Heart right ventricle (tissue), 16 donors: Measurements from ENCODE around the gene IFI30. TPM values are rescaled to one million over a fixed set of nuclear protein-coding genes. Genes with fewer than 3 reads are reported as not detected.

Experiments used
- ATAC-seq, 8 donors: fragments of 200-7000 bp; cut with Tn5 transposase; one replicate each; pipeline ENCODE4 v1.9.1; 2020; ENCODE audit warnings: mild to moderate bottlenecking in 8 of 8, moderate library complexity in 8 of 8, moderate number of reproducible peaks in 1 of 8
- DNase-seq, 2 donors: peaks; one replicate each; pipeline ENCODE4 v3.0.0-alpha.2; 2020
- H3K27ac ChIP-seq, 10 donors: fragments of 200-600 bp; sonication (generic) in 2 of 10; one replicate each; pipeline versions ENCODE4 v1.5.0 to v1.8.0; 2020 to 2022; ENCODE audit warnings: mild to moderate bottlenecking in 3 of 10
- H3K27me3 ChIP-seq, 7 donors: fragments of 200-600 bp; one replicate each; pipeline ENCODE4 v1.8.0; 2021 to 2022; ENCODE audit warnings: mild to moderate bottlenecking in 2 of 7
- H3K36me3 ChIP-seq, 9 donors: fragments of 200-600 bp; sonication (generic) in 1 of 9; one replicate each; pipeline versions ENCODE4 v1.5.0 to v1.8.0; 2020 to 2022; ENCODE audit warnings: mild to moderate bottlenecking in 2 of 9
- H3K4me1 ChIP-seq, 9 donors: fragments of 200-600 bp; sonication (generic) in 1 of 9; one replicate each; pipeline versions ENCODE4 v1.5.0 to v1.8.0; 2020 to 2022; ENCODE audit warnings: mild to moderate bottlenecking in 4 of 9
- H3K4me3 ChIP-seq, 10 donors: fragments of 200-600 bp; sonication (generic) in 2 of 10; one replicate each; pipeline versions ENCODE4 v1.5.0 to v1.8.0; 2020 to 2022; ENCODE audit warnings: mild to moderate bottlenecking in 7 of 10, moderate library complexity in 2 of 10
- H3K9me3 ChIP-seq, 11 donors: fragments of 200-600 bp in 10 of 11; sonication (generic) in 2 of 11; one replicate each; pipeline versions ENCODE4 v1.5.0 to v1.8.0; 2013 to 2022; ENCODE audit warnings: mild to moderate bottlenecking in 2 of 11, control low read depth in 1 of 11, moderate library complexity in 1 of 11
- CTCF ChIP-seq, 9 donors: fragments of 200-600 bp; sonication (generic) in 2 of 9; IDR thresholded peaks; one replicate each; pipeline versions ENCODE4 v1.5.0 to v1.8.0; 2021 to 2022; ENCODE audit warnings: antibody characterized with exemption in 9 of 9, mild to moderate bottlenecking in 5 of 9, moderate library complexity in 1 of 9
- WGBS, 2 donors: extraction: QIAGEN DNeasy Blood & Tissue Kit; methylation state at CpG; one replicate each; pipeline ENCODE4 v1.1.7; 2013; ENCODE audit warnings: inconsistent platforms in 1 of 2; 5-methylcytosine and 5-hydroxymethylcytosine counted together
- intact Hi-C, 10 donors: fragments of 100-400 bp; cut with DNase I; formaldehyde crosslinking; loops; one replicate each; pipeline versions ENCODE4 v1.11.1 to v1.14.2; 2022
- polyA plus RNA-seq, 2 donors: library from polyadenylated mRNA; stranded (reverse); fragments of 200-250 nt; gene quantifications; one replicate each; pipeline ENCODE4 v1.2.3, GENCODE V29; 2013
- total RNA-seq, 10 donors: library from RNA; stranded (reverse); fragmentation: NEBNext Ultra II Directional in 3 of 10; extraction: Animal tissue kit (Norgen Biotek cat#: 25700) in 3 of 10; gene quantifications; one replicate each; pipeline versions ENCODE4 v1.2.1 to v1.2.4, GENCODE V29; 2021 to 2023
- donor health status: Arrhythmogenic right ventricular cardiomyopathy.
- donor health status: ischemic (EF 13 %, LVEDD 7.1; RV severe dilation, severe dysfunction).
- donor health status: healthy with polysubstance abuse.
- donor health status: DM: no; HTN: yes; CAD: no.
- donor health status: DM: no; HTN: no; CAD: no.
- donor health status: ischemic (EF 25% LVEDD 6.9; RV normal size, moderate dysfunction).
- donor health status: ischemic (EF 25% LVEDD 5.7; RV mildly dilated, moderate dysfunction).
- donor health status: healthy.
- donor health status: DM: yes; HTN: yes; CAD: no.
- donor health status: Ischemic cardiomyopathy.
- donor health status: ischemic (EF 35%, LVEDD 5.7; RV mildly dilated, moderate dysfunction).
- donor health status: nonischemic (EF 11% LVEDD 7.7; RV severe dilation, severe dysfunction).
- donor health status: DM: yes; HTN: yes; CAD: no.
- donor health status: PGD.
- donor health status: ischemic (EF 29% LVEDD 5.4; RV normal size, mild dysfunction).
- donor health status: nonischemic (EF 23%, LVEDD 6.1; RV moderate dilation, normal function).

IFI30 gene
- total and polyA plus RNA-seq, 12 donors = 6.5 to 241 (median 11.9) TPM

GRCh38 chr19:18159810-18160209, 13.8 kb upstream of the IFI30 start:
- Histone ChIP-seq H3K36me3 (peaks cover 0 to 42% (median 6%) of the 10 kb centered on the region in 9 donors), H3K4me3 (no peak overlapping the region), H3K27ac (peak overlapping the region in 2 of 10 donors; percentile 77 to 89), H3K9me3 (no peaks in the 10 kb centered on the region), H3K4me1 (peaks cover 21 to 50% (median 39%) of the 10 kb centered on the region in 9 donors), H3K27me3 (no peaks in the 10 kb centered on the region)
- no peak for ATAC-seq
- no peak for TF ChIP-seq CTCF (IDR thresholded peaks at IDR 0.05)
- intact Hi-C loops = loop anchor here in 5 of 10 donors (5.0 to 10.0 kb wide), 4 partner anchors 38 to 48 kb away; no protein-coding TSS in a partner anchor
- no peak for DNase-seq
- 96% methylated on average over 10 of the region's 10 CpGs for WGBS, 2 donors

GRCh38 chr19:18160493-18160970, 13.1 kb upstream of the IFI30 start:
- intact Hi-C loops = loop anchor here in 3 of 10 donors (5.0 to 10.0 kb wide), 3 partner anchors 43 to 48 kb away; no protein-coding TSS in a partner anchor
- no peak for TF ChIP-seq CTCF (IDR thresholded peaks at IDR 0.05)
- Histone ChIP-seq H3K9me3 (no peaks in the 10 kb centered on the region), H3K36me3 (peaks cover 0 to 47% (median 9%) of the 10 kb centered on the region in 9 donors), H3K27ac (peak overlapping the region; percentile 57 to 89 (median 83)), H3K4me1 (peaks cover 21 to 48% (median 39%) of the 10 kb centered on the region in 9 donors), H3K4me3 (peak overlapping the region in 9 of 10 donors; percentile 30 to 58 (median 44)), H3K27me3 (no peaks in the 10 kb centered on the region)
- DNase-seq (no peak), ATAC-seq (peak; percentile 2 to 31 (median 18))
- 57 to 61% methylated on average over 13 of the region's 13 CpGs for WGBS, 2 donors

- WGBS, 2 donors = 2% methylated on average over 56 to 66 of the region's 66 CpGs
- H3K27ac ChIP-seq = peak overlapping the region; percentile 57 to 89 (median 83)
- intact Hi-C loops = loop anchor here in 3 of 10 donors (5.0 to 10.0 kb wide), 3 partner anchors 44 to 49 kb away; no protein-coding TSS in a partner anchor
Measured at GRCh38 chr19:18160971-18161635, 12.5 kb upstream of the IFI30 start.

More at GRCh38 chr19:18160971-18161635, 12.5 kb upstream of the IFI30 start:
- H3K4me1 ChIP-seq = peaks cover 20 to 43% (median 34%) of the 10 kb centered on the region in 9 donors
- DNase-seq (peak in 1 of 2 donors; percentile 84), ATAC-seq (peak; percentile 37 to 89 (median 71))
- H3K27me3 ChIP-seq = no peaks in the 10 kb centered on the region
- peaks cover 0 to 47% (median 15%) of the 10 kb centered on the region in 9 donors for H3K36me3 ChIP-seq
- H3K9me3 ChIP-seq = no peaks in the 10 kb centered on the region
- peak; percentile 45 to 93 (median 68) for TF ChIP-seq CTCF (IDR thresholded peaks at IDR 0.05)
- H3K4me3 ChIP-seq = peak overlapping the region in 9 of 10 donors; percentile 30 to 58 (median 44)
